OCI-LY1 (cell line): ENCODE data around the gene CCRL2.

ENCODE experiments used
- EZH2 ChIP-seq: fragments of 200-600 bp; sonication (generic), shearing (Covaris generic); IDR thresholded peaks from 2 replicates; pipeline ENCODE4 v1.8.0; 2017; ENCODE audit warnings: borderline replicate concordance, mixed run types, mild to moderate bottlenecking, antibody characterized with exemption, low read length, moderate library complexity, mixed read lengths
- TF ChIP-seq, protein P1 (sequence below): fragments of 200-600 bp; sonication (generic), shearing (Covaris generic); IDR thresholded peaks from 2 replicates; pipeline ENCODE4 v1.5.1; 2017; ENCODE audit warnings: mild to moderate bottlenecking, antibody characterized with exemption, low read length, moderate library complexity, mixed read lengths

DNA sequence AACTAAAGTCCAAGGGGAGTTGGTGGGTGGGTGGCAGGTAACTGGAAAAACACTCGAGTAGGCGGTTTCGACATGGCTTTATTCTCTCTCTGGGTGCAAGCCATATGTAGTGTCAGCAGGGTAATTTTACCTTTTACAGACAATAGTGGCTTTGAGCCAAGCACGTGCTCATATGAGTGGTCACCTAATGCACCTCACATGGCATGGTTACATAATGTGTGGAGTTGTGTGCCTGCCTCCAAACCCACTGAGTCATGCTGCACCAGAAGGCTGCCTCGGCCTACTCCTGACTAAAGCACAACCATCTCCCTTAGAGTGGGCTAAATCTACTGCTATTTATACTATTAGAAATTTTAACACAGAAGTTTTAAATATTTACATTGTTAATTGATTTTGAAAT lies 16.5 kb downstream of the CCRL2 start:
- TF ChIP-seq, protein P1, sequence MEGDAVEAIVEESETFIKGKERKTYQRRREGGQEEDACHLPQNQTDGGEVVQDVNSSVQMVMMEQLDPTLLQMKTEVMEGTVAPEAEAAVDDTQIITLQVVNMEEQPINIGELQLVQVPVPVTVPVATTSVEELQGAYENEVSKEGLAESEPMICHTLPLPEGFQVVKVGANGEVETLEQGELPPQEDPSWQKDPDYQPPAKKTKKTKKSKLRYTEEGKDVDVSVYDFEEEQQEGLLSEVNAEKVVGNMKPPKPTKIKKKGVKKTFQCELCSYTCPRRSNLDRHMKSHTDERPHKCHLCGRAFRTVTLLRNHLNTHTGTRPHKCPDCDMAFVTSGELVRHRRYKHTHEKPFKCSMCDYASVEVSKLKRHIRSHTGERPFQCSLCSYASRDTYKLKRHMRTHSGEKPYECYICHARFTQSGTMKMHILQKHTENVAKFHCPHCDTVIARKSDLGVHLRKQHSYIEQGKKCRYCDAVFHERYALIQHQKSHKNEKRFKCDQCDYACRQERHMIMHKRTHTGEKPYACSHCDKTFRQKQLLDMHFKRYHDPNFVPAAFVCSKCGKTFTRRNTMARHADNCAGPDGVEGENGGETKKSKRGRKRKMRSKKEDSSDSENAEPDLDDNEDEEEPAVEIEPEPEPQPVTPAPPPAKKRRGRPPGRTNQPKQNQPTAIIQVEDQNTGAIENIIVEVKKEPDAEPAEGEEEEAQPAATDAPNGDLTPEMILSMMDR, result no peak
- TF ChIP-seq EZH2, result no peak
